Esophagus mucosa (tissue), 1 donor: ENCODE data around the gene GPC5. TPM values are rescaled to one million over a fixed set of nuclear protein-coding genes. Genes with fewer than 3 reads are reported as not detected.
"Not testable (repeated sequence)": the region's sequence is repeated elsewhere in the genome, so short reads cannot be mapped to it uniquely, and the experiment has no call there.

Experiments
- ATAC-seq: fragments of 200-7000 bp; cut with Tn5 transposase; one replicate; pipeline ENCODE4 v1.9.1; 2020
- total RNA-seq: library from RNA; stranded (reverse); gene quantifications from one replicate; pipeline ENCODE4 v1.2.4, GENCODE V29; 2023
- donor health status: DM: yes; HTN: yes; CAD: no.

Gene GPC5
- total RNA-seq, 1 donor from 2014 or later: not detected

DNA sequence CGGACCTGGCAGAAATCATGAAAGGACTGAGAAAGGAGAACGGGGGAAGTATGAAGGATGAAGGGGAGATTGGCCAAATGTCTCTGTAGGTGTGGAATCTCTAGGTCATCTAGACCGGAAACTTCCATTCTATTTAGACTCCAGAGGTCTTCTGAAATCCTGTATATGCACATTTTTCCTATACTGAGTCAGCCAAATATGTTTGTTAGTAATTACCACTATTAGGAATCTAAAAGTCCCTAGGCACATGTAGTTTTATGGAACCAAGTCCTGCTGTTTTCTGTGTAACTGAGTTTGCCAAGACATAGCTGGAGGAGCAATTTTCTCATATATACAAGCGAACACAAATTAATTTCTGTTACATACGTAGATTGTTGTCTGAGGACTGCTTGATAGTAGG, 498.1 kb downstream of the GPC5 start:
- no peak for ATAC-seq

GRCh38 chr13:91898986-91899385, 500.6 kb downstream of the GPC5 start:
- not testable (repeated sequence) for ATAC-seq

DNA sequence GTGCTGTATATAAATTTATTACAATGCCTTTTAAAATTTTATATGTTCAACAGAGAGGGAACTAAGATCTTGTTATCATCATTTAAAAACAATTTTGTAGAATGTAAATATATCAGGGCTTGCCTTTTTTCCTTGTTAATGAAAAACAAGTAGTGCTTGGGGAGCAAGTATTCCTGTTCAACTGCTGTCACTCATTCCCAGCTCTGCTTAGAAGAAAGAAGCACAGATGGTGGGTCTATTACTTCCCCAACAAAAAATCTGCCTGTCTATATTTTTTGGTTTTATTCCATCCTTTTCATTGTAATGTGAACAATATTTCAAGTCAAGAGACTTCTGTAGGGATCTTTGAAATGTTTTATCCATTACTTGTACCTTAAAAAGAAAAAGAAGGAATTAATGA, 503.9 kb downstream of the GPC5 start:
- ATAC-seq: no peak

DNA sequence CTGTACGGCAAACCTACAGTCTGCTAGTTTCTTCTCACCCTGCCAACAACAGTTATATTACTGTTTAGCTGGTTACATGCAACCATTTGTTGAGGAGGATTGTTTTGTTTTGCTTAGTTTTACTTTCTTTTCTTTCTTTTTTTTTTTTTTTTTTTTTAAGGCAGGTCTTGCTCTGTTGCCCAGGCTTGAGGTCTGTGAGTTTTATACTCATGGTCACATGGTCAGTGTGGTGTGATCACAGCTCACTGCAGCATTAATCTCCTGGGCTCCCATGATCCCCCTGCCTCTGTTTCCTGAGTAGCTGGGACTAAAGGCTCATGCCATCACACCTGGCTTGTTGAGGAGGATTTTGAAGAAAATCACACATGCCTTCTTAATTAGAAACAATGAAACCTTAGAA, 505.6 kb downstream of the GPC5 start:
- no peak for ATAC-seq

DNA sequence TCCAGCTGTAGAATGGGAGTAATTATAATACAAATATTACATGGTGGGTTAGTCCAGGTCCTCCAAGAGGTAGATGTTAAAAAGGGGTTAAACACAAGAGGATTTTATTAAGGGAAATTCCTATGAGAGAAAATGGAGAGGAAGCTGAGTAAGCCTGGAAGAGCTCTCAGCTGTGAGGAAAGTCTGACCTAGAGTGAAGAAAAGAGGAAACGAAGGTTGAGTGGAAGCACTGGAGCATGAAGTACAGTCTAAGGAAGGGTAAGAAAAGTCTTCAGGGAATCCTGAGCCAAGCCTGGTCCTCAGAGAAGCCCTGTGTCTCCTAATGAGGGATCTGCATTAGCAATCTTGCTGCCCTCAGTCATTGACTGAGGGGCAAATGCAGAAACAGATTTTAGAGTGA, 506.2 kb downstream of the GPC5 start:
- no peak for ATAC-seq

- no peak for ATAC-seq
Observed at GRCh38 chr13:91907398-91907797, 509.0 kb downstream of the GPC5 start.

GRCh38 chr13:91909617-91910016, 511.2 kb downstream of the GPC5 start:
- ATAC-seq: no peak

GRCh38 chr13:91922969-91923592, 524.7 kb downstream of the GPC5 start:
- no peak for ATAC-seq

GRCh38 chr13:91930687-91931086, 532.3 kb downstream of the GPC5 start:
- ATAC-seq: no peak

DNA sequence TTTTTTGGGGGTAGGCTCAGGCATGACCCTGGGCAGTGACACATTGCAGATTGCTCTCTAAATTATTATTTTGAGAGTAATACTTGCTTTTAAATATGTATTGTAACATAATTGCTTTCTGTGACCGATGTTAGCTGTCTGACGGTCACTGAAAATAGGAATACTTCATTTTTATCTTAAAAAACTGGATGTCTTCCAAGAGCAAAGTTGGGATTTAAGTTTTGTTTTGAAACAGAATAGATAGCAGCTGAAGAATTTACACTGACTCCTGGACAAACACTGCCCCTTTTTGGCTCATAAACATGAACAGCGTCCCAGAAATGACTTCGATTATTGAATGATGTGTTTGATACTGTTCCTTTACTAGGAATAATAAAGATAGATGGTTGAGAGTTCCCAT, 535.9 kb downstream of the GPC5 start:
- ATAC-seq: no peak

- no peak for ATAC-seq
Observed at GRCh38 chr13:91946498-91947070, 548.2 kb downstream of the GPC5 start.

DNA sequence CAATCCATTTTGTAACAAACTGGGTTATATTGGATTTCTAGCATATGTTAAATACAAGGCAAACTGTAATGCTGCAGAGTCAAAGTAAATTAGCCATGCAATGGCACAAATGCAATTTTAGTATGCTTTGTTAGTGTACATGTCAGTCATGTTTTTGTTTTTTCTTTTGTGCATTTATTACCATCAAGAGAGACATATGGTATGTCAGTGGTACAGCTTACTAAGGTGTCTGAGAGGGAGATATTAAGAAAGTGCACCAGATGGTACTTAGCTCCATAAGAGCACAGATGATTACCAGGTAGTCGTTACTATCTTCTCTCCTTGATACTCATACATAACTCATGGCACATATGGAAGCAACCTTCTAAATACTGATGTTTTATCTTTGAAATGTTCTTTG, 550.3 kb downstream of the GPC5 start:
- ATAC-seq: no peak

GRCh38 chr13:91950803-91951202, 552.4 kb downstream of the GPC5 start:
- ATAC-seq: no peak

DNA sequence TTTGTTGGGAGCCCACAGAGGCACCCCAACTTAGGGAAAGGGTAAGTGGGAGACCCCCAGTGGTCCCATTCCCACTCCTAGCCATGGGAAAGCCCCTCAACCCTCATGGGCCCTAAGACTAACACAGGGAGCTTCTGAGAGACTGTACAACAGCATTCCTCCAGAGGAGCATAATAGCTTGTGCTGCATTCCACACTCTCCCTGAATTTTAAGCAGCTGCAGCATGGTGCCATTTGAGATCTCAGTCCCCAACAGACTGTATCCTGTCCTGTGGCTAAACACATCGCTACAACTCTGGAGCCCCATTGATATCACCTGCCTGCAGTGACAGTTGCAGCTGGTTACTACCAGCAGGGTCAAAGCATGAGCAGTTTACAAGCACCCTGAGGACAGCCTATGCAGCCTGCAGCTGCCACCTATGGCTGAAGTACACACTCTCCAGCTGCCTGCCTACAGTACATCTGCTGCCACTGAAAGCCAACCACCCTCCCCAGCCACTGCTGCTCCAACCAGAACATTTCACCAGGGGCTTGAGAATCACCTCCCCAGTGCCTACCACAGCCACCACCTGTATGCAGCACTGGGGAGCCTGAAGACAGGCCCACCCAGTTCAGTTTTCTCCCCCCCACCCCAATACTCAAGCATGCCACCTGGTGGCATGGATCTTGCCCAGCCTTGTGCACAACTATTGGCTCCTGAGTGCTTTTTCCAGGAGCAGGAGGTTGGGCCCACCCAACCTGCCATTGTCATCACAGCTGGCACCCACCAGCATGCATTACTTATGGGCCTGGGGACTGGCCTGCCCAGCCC, 557.3 kb downstream of the GPC5 start:
- no peak for ATAC-seq

DNA sequence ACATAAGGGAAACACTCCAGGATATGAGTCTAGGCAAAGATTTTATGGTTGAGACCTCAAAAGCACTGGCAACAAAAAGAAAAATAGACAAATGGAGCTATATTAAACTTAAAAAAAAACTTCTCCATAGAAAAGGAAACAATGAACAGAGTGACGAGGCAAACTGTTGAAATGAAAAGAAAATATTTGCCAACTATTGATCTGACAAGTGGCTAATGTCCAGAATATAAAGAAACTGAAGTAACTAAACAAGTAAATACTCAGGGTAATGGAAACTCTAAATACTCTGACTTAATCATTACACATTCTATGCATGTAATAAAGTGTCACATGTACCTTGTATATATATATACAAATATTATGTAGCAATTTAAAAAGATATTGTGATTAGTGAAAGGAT, 562.5 kb downstream of the GPC5 start:
- no peak for ATAC-seq

DNA sequence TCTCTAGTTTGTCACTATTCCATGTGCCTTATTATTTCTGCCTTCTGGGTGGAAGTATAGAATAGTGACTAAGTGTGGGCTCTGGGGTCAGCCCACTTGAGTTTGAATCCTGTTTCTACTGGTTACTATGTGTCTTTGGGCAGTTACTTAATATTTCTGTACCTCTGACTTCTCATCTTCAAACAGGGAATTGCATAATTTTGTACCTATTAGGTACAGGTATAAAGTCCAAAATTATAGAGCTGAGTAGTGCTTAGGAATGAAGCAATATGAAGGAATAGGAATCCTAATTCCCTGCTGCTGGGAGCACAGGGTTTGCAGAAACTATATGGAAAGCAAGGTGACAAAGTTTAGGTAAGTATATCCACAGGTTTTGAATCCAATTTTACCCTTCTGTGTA, 564.5 kb downstream of the GPC5 start:
- ATAC-seq: no peak

DNA sequence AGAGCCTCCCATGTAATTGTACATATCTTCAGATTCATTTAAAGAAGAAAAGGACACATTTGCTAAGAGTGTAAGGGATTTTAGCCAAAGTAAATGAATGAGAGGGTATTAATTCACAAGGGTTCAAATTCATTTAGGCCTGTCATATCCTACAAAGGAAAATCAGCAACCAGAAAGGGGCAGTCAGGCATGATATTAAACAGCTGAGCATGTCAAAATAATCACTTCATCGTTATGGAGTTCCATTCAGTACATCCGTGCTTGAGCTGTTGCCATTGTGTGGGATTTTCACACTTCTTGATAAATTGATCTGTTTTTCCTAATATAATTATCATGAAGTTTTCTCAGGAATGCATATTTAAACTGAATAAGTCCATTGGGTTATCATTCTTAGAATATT, 567.1 kb downstream of the GPC5 start:
- no peak for ATAC-seq

DNA sequence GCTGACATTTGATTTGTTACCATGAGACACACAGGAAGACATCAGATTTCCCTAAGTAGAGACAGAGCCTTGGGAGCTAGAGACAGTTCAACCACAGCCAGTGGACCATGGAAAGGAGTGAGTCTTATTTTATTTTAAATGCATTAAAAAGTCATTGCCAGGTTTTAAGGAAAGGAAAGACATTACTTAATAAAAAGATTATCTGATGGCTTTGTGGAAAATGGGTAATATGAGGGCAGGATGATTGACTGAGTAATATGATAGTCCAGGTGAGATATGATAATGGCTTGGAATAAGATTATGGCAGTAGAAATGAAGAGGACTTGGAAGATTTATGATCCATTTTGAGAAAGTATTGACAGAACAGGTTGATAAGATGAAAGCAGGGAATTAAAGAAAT, 580.1 kb downstream of the GPC5 start:
- no peak for ATAC-seq

DNA sequence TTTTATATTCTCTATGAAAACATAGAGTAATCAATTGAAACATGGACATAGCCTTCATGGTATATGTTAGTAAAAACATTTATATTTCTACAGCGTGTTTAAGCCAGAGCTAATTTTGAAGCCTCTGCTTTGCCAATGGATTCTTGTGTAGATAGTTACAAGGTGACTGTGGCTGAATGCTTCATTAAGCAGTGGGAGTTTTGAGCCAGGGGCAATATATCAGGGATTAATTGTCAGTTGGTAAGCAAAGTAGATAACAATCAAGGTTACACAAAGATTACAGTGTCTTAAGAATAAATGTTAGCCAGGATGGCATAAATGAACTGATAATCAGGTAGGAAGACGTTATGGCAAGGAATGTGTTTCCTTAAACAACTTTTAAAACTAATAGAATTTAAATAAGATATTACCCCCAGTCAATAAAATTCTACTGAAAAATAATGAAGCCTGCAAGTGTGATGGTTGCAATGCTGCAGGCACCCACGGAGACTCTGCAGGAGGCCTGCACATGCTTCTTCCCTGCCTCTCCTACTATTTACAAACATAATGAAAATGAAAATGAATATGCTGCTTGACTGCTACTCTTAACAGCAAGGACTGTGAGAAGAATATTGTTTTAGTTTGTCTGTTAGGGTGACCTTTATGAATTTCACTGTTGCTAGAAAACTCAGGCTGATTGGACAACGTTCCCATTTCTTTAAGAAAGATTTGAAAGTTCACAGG, 588.5 kb downstream of the GPC5 start:
- ATAC-seq: no peak

GRCh38 chr13:91988331-91988730, 589.9 kb downstream of the GPC5 start:
- no peak for ATAC-seq

GRCh38 chr13:92012787-92013186, 614.4 kb downstream of the GPC5 start:
- no peak for ATAC-seq

DNA sequence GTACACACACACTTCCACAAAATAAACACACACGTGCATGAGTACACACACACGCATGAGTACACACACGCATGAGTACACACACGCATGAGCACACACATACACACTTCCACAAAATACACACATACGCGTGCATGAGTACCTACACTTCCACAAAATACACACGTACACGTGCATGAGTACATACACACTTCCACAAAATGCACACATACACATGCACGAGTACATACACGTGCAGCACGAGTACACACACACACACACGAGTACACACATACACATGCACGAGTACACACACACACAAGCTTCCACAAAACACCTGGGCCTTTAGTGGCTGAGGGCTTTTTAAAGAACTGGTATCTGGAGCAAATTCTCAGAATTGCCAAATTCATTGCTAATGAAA, 619.3 kb downstream of the GPC5 start:
- ATAC-seq: no peak

DNA sequence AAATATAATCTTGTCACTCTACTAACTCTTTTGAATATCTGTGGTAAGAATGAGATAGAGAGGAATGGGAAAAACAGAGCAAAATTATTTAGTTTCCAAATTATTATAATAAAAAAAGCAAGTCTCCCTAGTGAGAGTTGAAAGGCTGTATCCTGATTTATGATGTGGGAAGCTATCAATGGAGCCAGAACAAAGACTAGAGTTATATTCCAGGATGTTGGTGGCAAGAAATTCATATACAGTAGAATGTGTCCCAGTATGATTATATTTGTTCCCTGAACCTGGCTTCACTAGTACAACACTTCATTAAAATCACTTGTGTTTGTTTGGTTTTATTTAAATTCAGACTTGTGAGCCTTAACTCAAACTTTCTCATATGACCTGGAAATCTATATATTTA, 630.3 kb downstream of the GPC5 start:
- no peak for ATAC-seq

GRCh38 chr13:92029641-92030040, 631.2 kb downstream of the GPC5 start:
- no peak for ATAC-seq
